Measurements from ENCODE around the gene GRIP1. TPM values are rescaled to one million over a fixed set of nuclear protein-coding genes. Genes with fewer than 3 reads are reported as not detected.

Gene GRIP1, protein sequence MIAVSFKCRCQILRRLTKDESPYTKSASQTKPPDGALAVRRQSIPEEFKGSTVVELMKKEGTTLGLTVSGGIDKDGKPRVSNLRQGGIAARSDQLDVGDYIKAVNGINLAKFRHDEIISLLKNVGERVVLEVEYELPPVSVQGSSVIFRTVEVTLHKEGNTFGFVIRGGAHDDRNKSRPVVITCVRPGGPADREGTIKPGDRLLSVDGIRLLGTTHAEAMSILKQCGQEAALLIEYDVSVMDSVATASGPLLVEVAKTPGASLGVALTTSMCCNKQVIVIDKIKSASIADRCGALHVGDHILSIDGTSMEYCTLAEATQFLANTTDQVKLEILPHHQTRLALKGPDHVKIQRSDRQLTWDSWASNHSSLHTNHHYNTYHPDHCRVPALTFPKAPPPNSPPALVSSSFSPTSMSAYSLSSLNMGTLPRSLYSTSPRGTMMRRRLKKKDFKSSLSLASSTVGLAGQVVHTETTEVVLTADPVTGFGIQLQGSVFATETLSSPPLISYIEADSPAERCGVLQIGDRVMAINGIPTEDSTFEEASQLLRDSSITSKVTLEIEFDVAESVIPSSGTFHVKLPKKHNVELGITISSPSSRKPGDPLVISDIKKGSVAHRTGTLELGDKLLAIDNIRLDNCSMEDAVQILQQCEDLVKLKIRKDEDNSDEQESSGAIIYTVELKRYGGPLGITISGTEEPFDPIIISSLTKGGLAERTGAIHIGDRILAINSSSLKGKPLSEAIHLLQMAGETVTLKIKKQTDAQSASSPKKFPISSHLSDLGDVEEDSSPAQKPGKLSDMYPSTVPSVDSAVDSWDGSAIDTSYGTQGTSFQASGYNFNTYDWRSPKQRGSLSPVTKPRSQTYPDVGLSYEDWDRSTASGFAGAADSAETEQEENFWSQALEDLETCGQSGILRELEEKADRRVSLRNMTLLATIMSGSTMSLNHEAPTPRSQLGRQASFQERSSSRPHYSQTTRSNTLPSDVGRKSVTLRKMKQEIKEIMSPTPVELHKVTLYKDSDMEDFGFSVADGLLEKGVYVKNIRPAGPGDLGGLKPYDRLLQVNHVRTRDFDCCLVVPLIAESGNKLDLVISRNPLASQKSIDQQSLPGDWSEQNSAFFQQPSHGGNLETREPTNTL
- 1 to 10 TPM in 1 of 4 donors, under 1 TPM in 3; 0.18 to 2.1 (median 0.34) TPM for total RNA-seq

DNA sequence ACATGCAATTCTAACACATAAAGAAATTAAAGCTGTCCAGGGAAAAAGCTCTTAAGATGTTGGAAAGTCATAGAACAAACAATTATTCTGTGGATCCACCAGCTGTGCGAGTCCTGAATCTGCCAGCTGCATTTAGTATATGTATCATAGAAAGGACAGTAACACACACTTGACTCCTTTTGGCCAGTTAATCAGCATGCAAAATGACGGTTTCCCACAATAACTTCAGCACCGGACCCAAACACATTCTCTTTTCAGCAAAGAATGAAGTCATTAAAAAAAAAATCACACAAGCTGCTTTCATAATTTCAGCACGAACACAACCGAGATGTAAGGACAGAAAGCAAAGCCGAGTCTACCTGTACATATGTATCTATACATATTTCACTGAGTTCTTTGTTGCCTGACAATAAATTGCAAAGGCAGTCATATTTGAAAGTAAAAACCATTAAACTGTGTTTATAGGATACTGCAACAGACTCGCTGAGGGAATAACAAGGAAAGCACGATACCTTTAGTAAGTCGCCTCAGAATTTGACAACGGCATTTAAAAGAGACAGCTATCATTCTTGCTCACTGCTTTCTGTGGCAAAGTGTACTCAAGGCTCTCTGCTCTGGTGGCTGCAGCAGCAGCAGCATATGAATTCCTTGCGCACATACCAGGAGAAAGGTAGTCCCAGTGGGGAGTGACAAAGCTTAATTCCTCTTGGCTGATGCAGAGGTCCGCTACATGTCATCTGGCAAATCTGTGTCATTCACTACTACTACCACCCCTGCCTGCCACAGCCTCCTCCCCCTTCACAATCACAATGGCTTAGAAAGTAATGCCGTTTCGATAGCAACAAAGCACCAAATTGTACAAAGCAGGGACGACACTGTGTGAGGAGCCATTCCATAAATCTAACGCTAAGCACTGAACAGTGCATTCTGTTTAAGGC is at the start of gene GRIP1:
GRIP1 (minus strand) TSS at position 739 of the 938 bp plus-strand sequence; CDS start at position 567, 172 bp downstream.
- in situ Hi-C loops (cut with MboI; ENCODE audit: low sequenced_read_pairs in 4 of 4), result loop anchor here in 1 of 4 donors (25.0 kb wide), 1 partner anchor 416 kb away; no protein-coding TSS in a partner anchor
- Histone ChIP-seq H3K27me3 (no peaks in the 10 kb centered on the region), H3K4me3 (peak within 1 kb of the TSS; percentile 17 to 39 (median 30)), H3K27ac (no peak within 1 kb of the TSS), H3K36me3 (no peaks in the 10 kb centered on the region), H3K4me1 (peaks cover 4 to 5% of the 10 kb centered on the region in 2 donors), H3K9me3 (no peaks in the 10 kb centered on the region)
- intact Hi-C loops (cut with DNase I; ENCODE audit: low total_unique reads), result no loop called here
- TF ChIP-seq, protein P1, sequence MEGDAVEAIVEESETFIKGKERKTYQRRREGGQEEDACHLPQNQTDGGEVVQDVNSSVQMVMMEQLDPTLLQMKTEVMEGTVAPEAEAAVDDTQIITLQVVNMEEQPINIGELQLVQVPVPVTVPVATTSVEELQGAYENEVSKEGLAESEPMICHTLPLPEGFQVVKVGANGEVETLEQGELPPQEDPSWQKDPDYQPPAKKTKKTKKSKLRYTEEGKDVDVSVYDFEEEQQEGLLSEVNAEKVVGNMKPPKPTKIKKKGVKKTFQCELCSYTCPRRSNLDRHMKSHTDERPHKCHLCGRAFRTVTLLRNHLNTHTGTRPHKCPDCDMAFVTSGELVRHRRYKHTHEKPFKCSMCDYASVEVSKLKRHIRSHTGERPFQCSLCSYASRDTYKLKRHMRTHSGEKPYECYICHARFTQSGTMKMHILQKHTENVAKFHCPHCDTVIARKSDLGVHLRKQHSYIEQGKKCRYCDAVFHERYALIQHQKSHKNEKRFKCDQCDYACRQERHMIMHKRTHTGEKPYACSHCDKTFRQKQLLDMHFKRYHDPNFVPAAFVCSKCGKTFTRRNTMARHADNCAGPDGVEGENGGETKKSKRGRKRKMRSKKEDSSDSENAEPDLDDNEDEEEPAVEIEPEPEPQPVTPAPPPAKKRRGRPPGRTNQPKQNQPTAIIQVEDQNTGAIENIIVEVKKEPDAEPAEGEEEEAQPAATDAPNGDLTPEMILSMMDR (IDR thresholded peaks at IDR 0.05 in 4 of 5, conservative IDR thresholded peaks at IDR 0.05 in 1 of 5), result no peak
- no peak for TF ChIP-seq POLR2A (IDR thresholded peaks at IDR 0.05)
- ATAC-seq (peak; percentile 26 to 27), DNase-seq (no peak)

DNA sequence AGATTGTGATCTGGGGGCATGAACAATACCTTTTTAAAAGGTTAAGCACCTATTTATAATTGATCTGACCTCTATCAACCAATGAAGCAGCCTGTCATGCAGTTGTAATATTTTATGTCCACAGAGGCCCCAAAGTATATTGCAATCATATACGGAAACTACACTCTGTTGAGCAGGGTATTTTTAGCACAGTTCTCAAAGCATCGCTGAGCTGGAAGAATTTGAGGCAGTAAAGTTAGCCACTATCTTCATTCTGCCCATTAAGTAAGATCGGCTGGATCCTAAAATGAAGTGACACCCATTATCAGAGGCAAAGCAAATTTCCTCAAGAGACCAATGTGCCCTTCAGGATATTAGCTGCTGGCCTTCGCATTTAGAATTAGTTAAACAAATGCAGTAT is 47.7 kb upstream of the GRIP1 start:
- ATAC-seq (no peak), DNase-seq (no peak)
- no peaks in the 10 kb centered on the region for H3K9me3 ChIP-seq
- H3K27ac ChIP-seq, result no peak overlapping the region
- H3K27me3 ChIP-seq, result no peaks in the 10 kb centered on the region
- intact Hi-C loops (cut with DNase I; ENCODE audit: low total_unique reads) (no loop called here), in situ Hi-C loops (cut with MboI; ENCODE audit: low sequenced_read_pairs in 4 of 4) (no loop called here)
- no peaks in the 10 kb centered on the region for H3K36me3 ChIP-seq
- H3K4me1 ChIP-seq, result no peaks in the 10 kb centered on the region
- no peak overlapping the region for H3K4me3 ChIP-seq
- TF ChIP-seq POLR2A (IDR thresholded peaks at IDR 0.05), result no peak
- TF ChIP-seq, protein P1 (IDR thresholded peaks at IDR 0.05 in 4 of 5, conservative IDR thresholded peaks at IDR 0.05 in 1 of 5), result no peak

DNA sequence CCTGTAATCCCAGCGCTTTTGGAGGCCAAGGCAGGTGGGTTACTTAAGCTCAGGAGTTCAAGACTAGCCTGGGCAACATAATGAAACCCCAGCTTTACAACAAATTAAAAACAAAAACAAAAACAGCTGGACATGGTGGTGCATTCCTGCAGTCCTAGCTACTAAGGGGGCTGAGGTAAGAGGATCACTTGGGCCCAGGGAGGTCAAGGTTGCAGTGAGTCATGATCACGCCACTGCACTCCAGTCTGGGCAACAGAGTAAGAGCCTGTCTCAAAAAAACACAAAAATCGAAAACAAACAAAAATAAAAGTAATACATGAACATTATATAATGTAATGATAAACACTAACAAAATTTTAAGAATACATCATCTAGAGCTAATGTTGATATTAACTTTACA is 46.2 kb upstream of the GRIP1 start:
- TF ChIP-seq POLR2A (IDR thresholded peaks at IDR 0.05), result no peak
- TF ChIP-seq, protein P1 (IDR thresholded peaks at IDR 0.05 in 4 of 5, conservative IDR thresholded peaks at IDR 0.05 in 1 of 5), result no peak
- Histone ChIP-seq H3K27me3 (no peaks in the 10 kb centered on the region), H3K4me1 (no peaks in the 10 kb centered on the region), H3K9me3 (no peaks in the 10 kb centered on the region), H3K27ac (no peak overlapping the region), H3K4me3 (no peak overlapping the region), H3K36me3 (no peaks in the 10 kb centered on the region)
- in situ Hi-C loops (cut with MboI; ENCODE audit: low sequenced_read_pairs in 4 of 4) (no loop called here), intact Hi-C loops (cut with DNase I; ENCODE audit: low total_unique reads) (no loop called here)
- ATAC-seq (no peak), DNase-seq (no peak)

DNA sequence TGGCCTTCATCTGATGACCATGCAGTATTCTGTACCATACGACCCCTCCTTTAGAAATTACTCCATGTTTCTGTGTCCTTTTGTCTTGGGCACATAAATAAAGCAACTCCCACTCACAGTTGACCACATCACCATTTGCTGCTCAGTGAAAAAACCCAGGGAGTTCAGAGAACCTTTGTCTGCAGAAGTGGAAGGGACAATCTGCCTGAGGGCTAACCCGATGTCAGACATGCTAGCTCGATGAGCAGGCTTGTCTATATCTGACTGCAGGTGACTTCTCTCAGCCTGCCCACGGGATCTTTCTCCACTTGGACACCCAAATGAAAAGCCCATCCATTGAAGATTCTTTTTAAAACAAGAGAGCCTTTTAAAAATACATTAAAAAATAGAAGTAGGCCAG is 45.7 kb upstream of the GRIP1 start:
- DNase-seq (no peak), ATAC-seq (no peak)
- no peak for TF ChIP-seq POLR2A (IDR thresholded peaks at IDR 0.05)
- TF ChIP-seq, protein P1 (IDR thresholded peaks at IDR 0.05 in 4 of 5, conservative IDR thresholded peaks at IDR 0.05 in 1 of 5), result no peak
- H3K9me3 ChIP-seq, result no peaks in the 10 kb centered on the region
- no peaks in the 10 kb centered on the region for H3K36me3 ChIP-seq
- H3K4me1 ChIP-seq, result no peaks in the 10 kb centered on the region
- intact Hi-C loops (cut with DNase I; ENCODE audit: low total_unique reads) (no loop called here), in situ Hi-C loops (cut with MboI; ENCODE audit: low sequenced_read_pairs in 4 of 4) (no loop called here)
- no peaks in the 10 kb centered on the region for H3K27me3 ChIP-seq
- H3K27ac ChIP-seq, result no peak overlapping the region
- no peak overlapping the region for H3K4me3 ChIP-seq
